Right forelimb (tissue), 1 donor: ENCODE results near the gene C11orf68.

Source experiments
- DNase-seq: peaks from one replicate; pipeline ENCODE4 v3.0.0-alpha.2; 2018

The C11orf68 gene

GRCh38 chr11:65888163-65888814 lies 30.6 kb downstream of the C11orf68 start, which contains the start of gene FIBP:
FIBP (minus strand) TSS chr11:65888471; CDS start chr11:65888418, 53 bp downstream.
- peak; percentile 99 for DNase-seq

- DNase-seq, result peak; percentile 37
Measured at GRCh38 chr11:65887723-65888162, 31.1 kb downstream of the C11orf68 start.

- peak; percentile 40 for DNase-seq
Measured at GRCh38 chr11:65886826-65887722, 31.8 kb downstream of the C11orf68 start.

- no peak for DNase-seq
Measured at GRCh38 chr11:65885808-65886536, 32.9 kb downstream of the C11orf68 start.

- DNase-seq, result no peak
Measured at GRCh38 chr11:65885231-65885630, 33.6 kb downstream of the C11orf68 start.

GRCh38 chr11:65884716-65885092 lies 34.2 kb downstream of the C11orf68 start:
- DNase-seq, result peak; percentile 85

- peak; percentile 46 for DNase-seq
Measured at GRCh38 chr11:65883786-65884715, 34.8 kb downstream of the C11orf68 start.

- DNase-seq, result no peak
Measured at GRCh38 chr11:65883058-65883761, 35.7 kb downstream of the C11orf68 start.

GRCh38 chr11:65882120-65883057 lies 36.5 kb downstream of the C11orf68 start:
- DNase-seq, result peak; percentile 37

GRCh38 chr11:65880844-65881421 lies 37.9 kb downstream of the C11orf68 start:
- DNase-seq, result no peak

GRCh38 chr11:65880027-65880426 lies 38.8 kb downstream of the C11orf68 start:
- no peak for DNase-seq

- no peak for DNase-seq
Measured at GRCh38 chr11:65879617-65880016, 39.2 kb downstream of the C11orf68 start, which contains the start of gene CTSW. CTSW (plus strand) TSS chr11:65879837; CDS start chr11:65879855, 18 bp downstream.

GRCh38 chr11:65873318-65874156 lies 45.3 kb downstream of the C11orf68 start:
- peak; percentile 97 for DNase-seq

- peak; percentile 86 for DNase-seq
Measured at GRCh38 chr11:65872586-65873317, 46.1 kb downstream of the C11orf68 start, which contains the start of gene EFEMP2. EFEMP2 (minus strand) TSS chr11:65872800; CDS start chr11:65872354, 446 bp downstream.

GRCh38 chr11:65871811-65872548 lies 46.9 kb downstream of the C11orf68 start:
- DNase-seq, result no peak

GRCh38 chr11:65870706-65871681 lies 47.9 kb downstream of the C11orf68 start:
- no peak for DNase-seq
